Mesendoderm (in vitro differentiated cells): ENCODE data around the gene APOBR.
"Not testable (repeated sequence)": the region's sequence is repeated elsewhere in the genome, so short reads cannot be mapped to it uniquely, and the experiment has no call there.

Source experiments
- DNase-seq: peaks from one replicate; pipeline ENCODE4 v3.0.0; 2013
- H2AK5ac ChIP-seq: 2 replicates; pipeline ENCODE4 v1.6.1; 2013; ENCODE audit warnings: low read length, inconsistent platforms
- H2BK120ac ChIP-seq: 2 replicates; pipeline ENCODE4 v1.6.1; 2013; ENCODE audit warnings: low read depth, mild to moderate bottlenecking, low read length, moderate library complexity, mixed read lengths
- H2BK15ac ChIP-seq: replicated peaks from 2 replicates; pipeline ENCODE4 v1.6.1; 2013; ENCODE audit warnings: low read depth, mild to moderate bottlenecking, moderate library complexity
- H2BK5ac ChIP-seq: 2 replicates; pipeline ENCODE4 v1.6.1; 2013; ENCODE audit warnings: low read length, inconsistent platforms
- H3K18ac ChIP-seq: 2 replicates; pipeline ENCODE4 v1.6.1; 2013; ENCODE audit warnings: mild to moderate bottlenecking, low read length, mixed read lengths
- H3K23ac ChIP-seq: one replicate; pipeline ENCODE4 v1.6.1; 2013; ENCODE audit warnings: low read length
- H3K27ac ChIP-seq: 2 replicates; pipeline ENCODE4 v1.5.1; 2013; ENCODE audit warnings: low read depth, mild to moderate bottlenecking, inconsistent platforms, low read length, moderate library complexity
- H3K27me3 ChIP-seq: 2 replicates; pipeline ENCODE4 v1.6.1; 2013; ENCODE audit warnings: low read length, control low read depth, mild to moderate bottlenecking, inconsistent platforms; ENCODE audit not compliant: insufficient read depth, poor library complexity
- H3K36me3 ChIP-seq: 2 replicates; pipeline ENCODE4 v1.6.1; 2013; ENCODE audit warnings: low read length, inconsistent platforms; ENCODE audit not compliant: control insufficient read depth, insufficient read depth
- H3K4ac ChIP-seq: one replicate; pipeline ENCODE4 v1.6.1; 2013; ENCODE audit warnings: low read depth, mild to moderate bottlenecking, low read length, moderate library complexity
- H3K4me1 ChIP-seq: 2 replicates; pipeline ENCODE4 v1.6.1; 2013; ENCODE audit warnings: low read depth, low read length, inconsistent platforms; ENCODE audit not compliant: control insufficient read depth
- H3K4me2 ChIP-seq: 2 replicates; pipeline ENCODE4 v1.6.1; 2013; ENCODE audit warnings: low read length
- H3K4me3 ChIP-seq: 2 replicates; pipeline ENCODE4 v1.5.1; 2013; ENCODE audit warnings: mild to moderate bottlenecking, low read length
- H3K56ac ChIP-seq: one replicate; pipeline ENCODE4 v1.6.1; 2013; ENCODE audit warnings: low read length
- H3K79me1 ChIP-seq: 2 replicates; pipeline ENCODE4 v1.6.1; 2013; ENCODE audit warnings: low read length, inconsistent platforms
- H3K79me2 ChIP-seq: 2 replicates; pipeline ENCODE4 v1.6.1; 2013; ENCODE audit warnings: mild to moderate bottlenecking, low read length; ENCODE audit not compliant: control insufficient read depth, insufficient read depth
- H3K9ac ChIP-seq: 2 replicates; pipeline ENCODE4 v1.6.1; 2013; ENCODE audit warnings: low read length, inconsistent platforms
- H4K5ac ChIP-seq: one replicate; pipeline ENCODE4 v1.6.1; 2013; ENCODE audit warnings: low read length
- H4K8ac ChIP-seq: one replicate; pipeline ENCODE4 v1.6.1; 2013; ENCODE audit warnings: low read depth, mild to moderate bottlenecking, control low read depth, low read length, moderate library complexity
- WGBS: extraction: QIAGEN DNeasy Blood & Tissue Kit; methylation state at CpG from one replicate; pipeline ENCODE4 v1.1.7; 2013; ENCODE audit warnings: low lambda C conversion rate, missing lambda C conversion rate; ENCODE audit not compliant: insufficient coverage; ENCODE audit errors: extremely low coverage; 5-methylcytosine and 5-hydroxymethylcytosine counted together

Gene APOBR

GRCh38 chr16:28500476-28501180 lies 6.2 kb downstream of the APOBR start:
- not testable (repeated sequence) for H3K9ac ChIP-seq, H3K4ac ChIP-seq, H3K4me2 ChIP-seq, H3K27me3 ChIP-seq, H3K79me2 ChIP-seq, H3K79me1 ChIP-seq, H2BK15ac ChIP-seq, H3K18ac ChIP-seq, H2BK5ac ChIP-seq, H2BK120ac ChIP-seq, H3K36me3 ChIP-seq, H2AK5ac ChIP-seq, H4K5ac ChIP-seq, H3K4me3 ChIP-seq, H4K8ac ChIP-seq, H3K23ac ChIP-seq, H3K27ac ChIP-seq, H3K56ac ChIP-seq, DNase-seq, H3K4me1 ChIP-seq
- WGBS = no CpG with 5 or more reads among the region's 18 CpGs

- 100% methylated on average over 2 of the region's 19 CpGs for WGBS
- no peak overlapping the region for H3K27ac ChIP-seq
- no peak overlapping the region for H3K4me2 ChIP-seq
- no peak overlapping the region for H4K5ac ChIP-seq
- H3K18ac ChIP-seq = no peak overlapping the region
- H4K8ac ChIP-seq = no peak overlapping the region
- no peak overlapping the region for H3K4ac ChIP-seq
- no peaks in the 10 kb centered on the region for H3K36me3 ChIP-seq
- H2BK120ac ChIP-seq = no peak overlapping the region
- H3K4me1 ChIP-seq = no peaks in the 10 kb centered on the region
- H2BK5ac ChIP-seq = no peak overlapping the region
- H3K79me2 ChIP-seq = no peaks in the 10 kb centered on the region
- H2AK5ac ChIP-seq = no peak overlapping the region
- no peak overlapping the region for H3K9ac ChIP-seq
- no peak for DNase-seq
- H3K27me3 ChIP-seq = no peaks in the 10 kb centered on the region
- no peaks in the 10 kb centered on the region for H3K79me1 ChIP-seq
- H2BK15ac ChIP-seq = no peak overlapping the region
- H3K4me3 ChIP-seq = no peak overlapping the region
- no peak overlapping the region for H3K23ac ChIP-seq
- H3K56ac ChIP-seq = no peak overlapping the region
These were observed 7.1 kb downstream of the APOBR start for GRCh38 chr16:28501258-28502232.

GRCh38 chr16:28502290-28502689 lies 7.8 kb downstream of the APOBR start:
- no peak overlapping the region for H3K4me2 ChIP-seq
- no peak overlapping the region for H2BK5ac ChIP-seq
- no peaks in the 10 kb centered on the region for H3K79me2 ChIP-seq
- H4K5ac ChIP-seq = no peak overlapping the region
- H3K27ac ChIP-seq = no peak overlapping the region
- H3K9ac ChIP-seq = no peak overlapping the region
- H3K36me3 ChIP-seq = no peaks in the 10 kb centered on the region
- no peak overlapping the region for H3K18ac ChIP-seq
- H3K56ac ChIP-seq = no peak overlapping the region
- no peak overlapping the region for H3K4me3 ChIP-seq
- no peak overlapping the region for H4K8ac ChIP-seq
- H3K4me1 ChIP-seq = no peaks in the 10 kb centered on the region
- no peak overlapping the region for H2BK15ac ChIP-seq
- no peaks in the 10 kb centered on the region for H3K79me1 ChIP-seq
- no peak overlapping the region for H3K4ac ChIP-seq
- 100% methylated on average over 2 of the region's 2 CpGs for WGBS
- H2AK5ac ChIP-seq = no peak overlapping the region
- DNase-seq = no peak
- H3K27me3 ChIP-seq = no peaks in the 10 kb centered on the region
- no peak overlapping the region for H2BK120ac ChIP-seq
- H3K23ac ChIP-seq = no peak overlapping the region

- DNase-seq = no peak
- Histone ChIP-seq H3K36me3 (no peaks in the 10 kb centered on the region), H2BK15ac (no peak overlapping the region), H2AK5ac (no peak overlapping the region), H3K4me2 (no peak overlapping the region), H3K18ac (no peak overlapping the region), H2BK5ac (no peak overlapping the region), H3K9ac (no peak overlapping the region), H3K23ac (no peak overlapping the region), H4K8ac (no peak overlapping the region), H4K5ac (no peak overlapping the region), H2BK120ac (no peak overlapping the region), H3K79me2 (no peaks in the 10 kb centered on the region), H3K27ac (no peak overlapping the region), H3K4me3 (no peak overlapping the region), H3K4ac (no peak overlapping the region), H3K4me1 (no peaks in the 10 kb centered on the region), H3K79me1 (no peaks in the 10 kb centered on the region), H3K56ac (no peak overlapping the region), H3K27me3 (no peaks in the 10 kb centered on the region)
- WGBS = no CpG with 5 or more reads among the region's 15 CpGs
These were observed 9.2 kb downstream of the APOBR start for GRCh38 chr16:28503470-28504259.

- Histone ChIP-seq H3K23ac (no peak overlapping the region), H2BK15ac (no peak overlapping the region), H3K18ac (no peak overlapping the region), H3K56ac (no peak overlapping the region), H3K79me1 (no peaks in the 10 kb centered on the region), H3K4me3 (no peak overlapping the region), H4K5ac (no peak overlapping the region), H3K36me3 (no peaks in the 10 kb centered on the region), H4K8ac (no peak overlapping the region), H3K27me3 (no peaks in the 10 kb centered on the region), H3K79me2 (no peaks in the 10 kb centered on the region), H2BK5ac (no peak overlapping the region), H3K4me1 (no peaks in the 10 kb centered on the region), H3K9ac (no peak overlapping the region), H3K27ac (no peak overlapping the region), H3K4ac (no peak overlapping the region), H3K4me2 (no peak overlapping the region), H2BK120ac (no peak overlapping the region), H2AK5ac (no peak overlapping the region)
- DNase-seq = no peak
- WGBS = no CpG with 5 or more reads among the region's 8 CpGs
These were observed 10.4 kb downstream of the APOBR start for GRCh38 chr16:28504707-28505404.
